Activated CD4-positive, alpha-beta T cell treated with anti-CD3 and anti-CD28 coated beads for 36 hours (primary cell): ENCODE data around the gene ALDOB. TPM values are rescaled to one million over a fixed set of nuclear protein-coding genes. Genes with fewer than 3 reads are reported as not detected.

Source experiments
- ATAC-seq: fragments of 200-7000 bp; cut with Tn5 transposase; one replicate; pipeline ENCODE4 v1.10.0; 2021; ENCODE audit warnings: mild to moderate bottlenecking, moderate library complexity
- CTCF ChIA-PET: fragments of 350-600 bp; sonication (Branson Sonifier 250); formaldehyde crosslinking; loops from one replicate; lab custom pipeline; 2021; ENCODE audit warnings: antibody characterized with exemption; lab: Charles Lee
- POLR2A ChIA-PET: fragments of 350-600 bp; sonication (Branson Sonifier 250); formaldehyde crosslinking; loops from one replicate; lab custom pipeline; 2021; ENCODE audit warnings: antibody characterized with exemption, inconsistent platforms; lab: Charles Lee
- DNase-seq: peaks from one replicate; pipeline ENCODE4 v3.0.0-alpha.2; 2020
- H3K27ac Mint-ChIP-seq: one replicate; pipeline ENCODE4 v1.8.0; 2021; ENCODE audit warnings: mixed read lengths
- H3K27me3 Mint-ChIP-seq: one replicate; pipeline ENCODE4 v1.8.0; 2021; ENCODE audit warnings: mixed read lengths
- H3K36me3 Mint-ChIP-seq: one replicate; pipeline ENCODE4 v1.8.0; 2021; ENCODE audit warnings: low read depth, mixed read lengths
- H3K4me1 Mint-ChIP-seq: one replicate; pipeline ENCODE4 v1.8.0; 2021; ENCODE audit warnings: mixed read lengths
- H3K4me3 Mint-ChIP-seq: one replicate; pipeline ENCODE4 v1.8.0; 2021; ENCODE audit warnings: mild to moderate bottlenecking, moderate library complexity, mixed read lengths
- H3K9me3 Mint-ChIP-seq: one replicate; pipeline ENCODE4 v1.8.0; 2021; ENCODE audit warnings: low read depth, mixed read lengths
- intact Hi-C, 2 experiments: fragments of 100-400 bp; cut with DNase I in 1 of 2; cut with micrococcal nuclease in 1 of 2; formaldehyde crosslinking; loops; one replicate each; pipeline versions ENCODE4 v1.14.2 to v1.15.1; 2022 to 2024; cut with DNase I, micrococcal nuclease
- total RNA-seq, 2 experiments: library from RNA; stranded (reverse); gene quantifications; one replicate each; pipeline ENCODE4 v1.2.3, GENCODE V29; 2021

ALDOB gene
- total RNA-seq, 2 experiments from 2014 or later: not detected

- ATAC-seq (no peak), DNase-seq (no peak)
- H3K27me3 Mint-ChIP-seq: peaks cover 21% of the 10 kb centered on the region
- CTCF ChIA-PET: interaction anchor here (1.1 to 2.2 kb wide), 2 partner anchors 12 to 58 kb away, joined by 4 to 8 read pairs; no protein-coding TSS in a partner anchor
- H3K9me3 Mint-ChIP-seq: no peaks in the 10 kb centered on the region
- no peaks in the 10 kb centered on the region for H3K4me1 Mint-ChIP-seq
- POLR2A ChIA-PET: no interaction called here
- H3K27ac Mint-ChIP-seq: no peak overlapping the region
- intact Hi-C loops: no loop called here
- no peak overlapping the region for H3K4me3 Mint-ChIP-seq
- no peaks in the 10 kb centered on the region for H3K36me3 Mint-ChIP-seq
Observed at GRCh38 chr9:101470929-101471328, 35.4 kb upstream of the ALDOB start.

GRCh38 chr9:101470021-101470420 is 34.4 kb upstream of the ALDOB start:
- peaks cover 26% of the 10 kb centered on the region for H3K27me3 Mint-ChIP-seq
- no peaks in the 10 kb centered on the region for H3K4me1 Mint-ChIP-seq
- intact Hi-C loops: no loop called here
- H3K4me3 Mint-ChIP-seq: no peak overlapping the region
- ATAC-seq (no peak), DNase-seq (no peak)
- ChIA-PET CTCF (interaction anchor here (0.6 to 2.2 kb wide), 3 partner anchors 11 to 59 kb away, joined by 3 to 8 read pairs (median 4); no protein-coding TSS in a partner anchor), POLR2A (no interaction called here)
- H3K9me3 Mint-ChIP-seq: no peaks in the 10 kb centered on the region
- H3K27ac Mint-ChIP-seq: no peak overlapping the region
- no peaks in the 10 kb centered on the region for H3K36me3 Mint-ChIP-seq

- CTCF ChIA-PET: interaction anchor here (1.7 to 3.3 kb wide), 2 partner anchors 10 to 169 kb away, joined by 3 to 10 read pairs; no protein-coding TSS in a partner anchor
- Mint-ChIP-seq H3K27me3 (peaks cover 34% of the 10 kb centered on the region), H3K27ac (no peak overlapping the region), H3K4me1 (no peaks in the 10 kb centered on the region), H3K36me3 (no peaks in the 10 kb centered on the region), H3K4me3 (no peak overlapping the region), H3K9me3 (no peaks in the 10 kb centered on the region)
- POLR2A ChIA-PET: no interaction called here
- ATAC-seq (no peak), DNase-seq (no peak)
- intact Hi-C loops: no loop called here
Observed at GRCh38 chr9:101469026-101469425, 33.5 kb upstream of the ALDOB start.

- H3K4me1 Mint-ChIP-seq: no peaks in the 10 kb centered on the region
- no peak for ATAC-seq
- POLR2A ChIA-PET: no interaction called here
- no peak overlapping the region for H3K27ac Mint-ChIP-seq
- CTCF ChIA-PET: interaction anchor here (0.8 to 3.3 kb wide), 5 partner anchors 9 to 168 kb away, joined by 3 to 10 read pairs (median 4); partner anchors contain the start of gene RNF20
- H3K36me3 Mint-ChIP-seq: no peaks in the 10 kb centered on the region
- no peak overlapping the region for H3K4me3 Mint-ChIP-seq
- H3K27me3 Mint-ChIP-seq: peaks cover 33% of the 10 kb centered on the region
- no peak for DNase-seq
- intact Hi-C loops: no loop called here
- H3K9me3 Mint-ChIP-seq: no peaks in the 10 kb centered on the region
Observed at GRCh38 chr9:101468116-101468515, 32.5 kb upstream of the ALDOB start.

- Mint-ChIP-seq H3K27me3 (peaks cover 37% of the 10 kb centered on the region), H3K9me3 (no peaks in the 10 kb centered on the region), H3K4me1 (no peaks in the 10 kb centered on the region), H3K27ac (no peak overlapping the region), H3K36me3 (no peaks in the 10 kb centered on the region), H3K4me3 (no peak overlapping the region)
- POLR2A ChIA-PET: no interaction called here
- intact Hi-C loops: no loop called here
- ATAC-seq (no peak), DNase-seq (no peak)
- CTCF ChIA-PET: interaction anchor here (0.8 to 3.3 kb wide), 6 partner anchors 9 to 168 kb away, joined by 3 to 10 read pairs (median 4); partner anchors contain the start of gene RNF20
Observed at GRCh38 chr9:101467690-101468089, 32.1 kb upstream of the ALDOB start.

GRCh38 chr9:101466863-101467262 is 31.3 kb upstream of the ALDOB start:
- no peaks in the 10 kb centered on the region for H3K9me3 Mint-ChIP-seq
- no peak for DNase-seq
- H3K4me1 Mint-ChIP-seq: no peaks in the 10 kb centered on the region
- no peak overlapping the region for H3K27ac Mint-ChIP-seq
- ChIA-PET POLR2A (no interaction called here), CTCF (interaction anchor here (1.2 to 3.3 kb wide), 5 partner anchors 8 to 66 kb away, joined by 3 to 10 read pairs (median 5); partner anchors contain the start of gene RNF20)
- H3K36me3 Mint-ChIP-seq: no peaks in the 10 kb centered on the region
- intact Hi-C loops: no loop called here
- H3K27me3 Mint-ChIP-seq: peaks cover 32% of the 10 kb centered on the region
- ATAC-seq: no peak
- no peak overlapping the region for H3K4me3 Mint-ChIP-seq

- ATAC-seq: no peak
- H3K4me3 Mint-ChIP-seq: no peak overlapping the region
- CTCF ChIA-PET: interaction anchor here (1.0 to 2.1 kb wide), 2 partner anchors 17 to 64 kb away, joined by 3 to 9 read pairs; no protein-coding TSS in a partner anchor
- H3K27me3 Mint-ChIP-seq: peaks cover 35% of the 10 kb centered on the region
- DNase-seq: peak; percentile 34
- no peaks in the 10 kb centered on the region for H3K4me1 Mint-ChIP-seq
- intact Hi-C loops: no loop called here
- POLR2A ChIA-PET: no interaction called here
- H3K36me3 Mint-ChIP-seq: no peaks in the 10 kb centered on the region
- H3K9me3 Mint-ChIP-seq: no peaks in the 10 kb centered on the region
- no peak overlapping the region for H3K27ac Mint-ChIP-seq
Observed at GRCh38 chr9:101465326-101465915, 29.8 kb upstream of the ALDOB start.

- intact Hi-C loops: no loop called here
- DNase-seq (no peak), ATAC-seq (no peak)
- Mint-ChIP-seq H3K27me3 (peaks cover 31% of the 10 kb centered on the region), H3K4me3 (no peak overlapping the region), H3K36me3 (no peaks in the 10 kb centered on the region), H3K4me1 (no peaks in the 10 kb centered on the region), H3K9me3 (no peaks in the 10 kb centered on the region), H3K27ac (no peak overlapping the region)
- CTCF ChIA-PET: no interaction called here
- POLR2A ChIA-PET: no interaction called here
Observed at GRCh38 chr9:101463397-101463796, 27.8 kb upstream of the ALDOB start.

- no peaks in the 10 kb centered on the region for H3K36me3 Mint-ChIP-seq
- intact Hi-C loops: no loop called here
- peaks cover 30% of the 10 kb centered on the region for H3K27me3 Mint-ChIP-seq
- no peak overlapping the region for H3K27ac Mint-ChIP-seq
- POLR2A ChIA-PET: no interaction called here
- no peak for ATAC-seq
- H3K9me3 Mint-ChIP-seq: no peaks in the 10 kb centered on the region
- no peaks in the 10 kb centered on the region for H3K4me1 Mint-ChIP-seq
- H3K4me3 Mint-ChIP-seq: no peak overlapping the region
- CTCF ChIA-PET: interaction anchor here (0.6 to 5.3 kb wide), 4 partner anchors 10 to 105 kb away, joined by 3 to 59 read pairs (median 3); partner anchors contain the start of gene RNF20
- DNase-seq: no peak
Observed at GRCh38 chr9:101462558-101462957, 27.0 kb upstream of the ALDOB start.

- H3K4me1 Mint-ChIP-seq: no peaks in the 10 kb centered on the region
- ATAC-seq (no peak), DNase-seq (no peak)
- H3K4me3 Mint-ChIP-seq: no peak overlapping the region
- H3K36me3 Mint-ChIP-seq: no peaks in the 10 kb centered on the region
- intact Hi-C loops: no loop called here
- H3K9me3 Mint-ChIP-seq: no peaks in the 10 kb centered on the region
- H3K27me3 Mint-ChIP-seq: peaks cover 30% of the 10 kb centered on the region
- CTCF ChIA-PET: interaction anchor here (0.7 to 5.3 kb wide), 2 partner anchors 18 to 71 kb away, joined by 3 to 59 read pairs; partner anchors contain the start of gene RNF20
- H3K27ac Mint-ChIP-seq: no peak overlapping the region
- POLR2A ChIA-PET: interaction anchor here (0.5 kb wide), 1 partner anchor 1243 kb away, joined by 4 read pairs; no protein-coding TSS in a partner anchor
Observed at GRCh38 chr9:101460965-101461364, 25.4 kb upstream of the ALDOB start.

- no peak overlapping the region for H3K4me3 Mint-ChIP-seq
- H3K9me3 Mint-ChIP-seq: no peaks in the 10 kb centered on the region
- ATAC-seq (peak; percentile 97), DNase-seq (peak; percentile 33)
- H3K27me3 Mint-ChIP-seq: peaks cover 19% of the 10 kb centered on the region
- POLR2A ChIA-PET: interaction anchor here (1.0 kb wide), 1 partner anchor 71 kb away, joined by 3 read pairs; no protein-coding TSS in a partner anchor
- intact Hi-C loops: loop anchor here (1.0 kb wide), 1 partner anchor 71 kb away; no protein-coding TSS in a partner anchor
- H3K27ac Mint-ChIP-seq: no peak overlapping the region
- CTCF ChIA-PET: interaction anchor here (0.6 to 5.3 kb wide), 13 partner anchors 9 to 147 kb away, joined by 3 to 59 read pairs (median 4); partner anchors contain the start of gene RNF20
- no peaks in the 10 kb centered on the region for H3K4me1 Mint-ChIP-seq
- H3K36me3 Mint-ChIP-seq: no peaks in the 10 kb centered on the region
Observed at GRCh38 chr9:101458963-101459631, 23.5 kb upstream of the ALDOB start.
